Right lobe of liver (tissue), 6 donors: ENCODE measurements around the gene PUM2. TPM values are rescaled to one million over a fixed set of nuclear protein-coding genes. Genes with fewer than 3 reads are reported as not detected.

Source experiments
- ATAC-seq, 4 donors: fragments of 200-7000 bp; cut with Tn5 transposase; one replicate each; pipeline ENCODE4 v1.9.1; 2020; ENCODE audit warnings: mild to moderate bottlenecking in 4 of 4, moderate library complexity in 4 of 4
- DNase-seq, 3 donors: peaks; one replicate each; pipeline ENCODE4 v3.0.0-alpha.2; 2020
- H3K27ac ChIP-seq, 3 donors: fragments of 200-600 bp; one replicate each; pipeline ENCODE4 v1.8.0; 2022
- H3K27me3 ChIP-seq, 2 donors: fragments of 200-600 bp; one replicate each; pipeline ENCODE4 v1.8.0; 2022
- H3K36me3 ChIP-seq, 4 donors: fragments of 200-600 bp; sonication (generic) in 1 of 4; one replicate each; pipeline versions ENCODE4 v1.5.1 to v1.8.0; 2017 to 2022; ENCODE audit warnings: control low read depth in 1 of 4
- H3K4me1 ChIP-seq, 4 donors: fragments of 200-600 bp; sonication (generic) in 1 of 4; one replicate each; pipeline versions ENCODE4 v1.5.1 to v1.8.0; 2017 to 2022; ENCODE audit warnings: control low read depth in 1 of 4
- H3K4me3 ChIP-seq, 3 donors: fragments of 200-600 bp; one replicate each; pipeline ENCODE4 v1.8.0; 2022
- H3K9me3 ChIP-seq, 4 donors: fragments of 200-600 bp; sonication (generic) in 1 of 4; one replicate each; pipeline versions ENCODE4 v1.5.1 to v1.8.0; 2017 to 2022; ENCODE audit warnings: control low read depth in 1 of 4
- CTCF ChIP-seq, 4 donors: fragments of 200-600 bp in 3 of 4; fragments of 450-650 bp in 1 of 4; IDR thresholded peaks; one replicate each; pipeline versions ENCODE4 v1.5.1 to v1.8.0; 2016 to 2022; ENCODE audit warnings: antibody characterized with exemption in 4 of 4, mild to moderate bottlenecking in 2 of 4
- POLR2A ChIP-seq: fragments of 450-650 bp; IDR thresholded peaks from one replicate; pipeline ENCODE4 v1.6.1; 2017; ENCODE audit warnings: antibody characterized with exemption, mild to moderate bottlenecking
- WGBS: methylation state at CpG from one replicate; pipeline ENCODE4 v1.1.6; 2018; ENCODE audit warnings: low coverage, low lambda C conversion rate; ENCODE audit not compliant: insufficient coverage; ENCODE audit errors: missing lambda C conversion rate; 5-methylcytosine and 5-hydroxymethylcytosine counted together
- intact Hi-C, 2 donors: fragments of 100-400 bp; cut with DNase I; formaldehyde crosslinking; loops; one replicate each; pipeline versions ENCODE4 v1.11.2 to v1.14.1; 2022
- total RNA-seq, 6 experiments: library from RNA; depleted of rRNA in 2 of 6; stranded (reverse); fragments of >200 nt in 2 of 6; fragmentation: NEBNext Ultra II Directional in 3 of 6; extraction: Animal tissue kit (Norgen Biotek cat#: 25700) in 3 of 6; gene quantifications; one replicate each; pipeline versions ENCODE4 v1.1.0 to v1.2.4, GENCODE V29; 2016 to 2023
- donor health status: DM: no; HTN: yes; CAD: no.
- donor health status: DM: no; HTN: no; CAD: no.
- donor health status: DM: no; HTN: no; CAD: no.
- donor health status: DM: no; HTN: yes; CAD: no.
- donor health status: DM: no; HTN: yes; CAD: no.

PUM2 gene
- total RNA-seq, 6 experiments from 2014 or later: 31.3 to 62.2 (median 51.5) TPM

- Histone ChIP-seq H3K4me1 (peaks cover 0 to 96% (median 42%) of the 10 kb centered on the region in 4 donors), H3K27ac (peak overlapping the region; percentile 90 to 99 (median 98)), H3K4me3 (peak overlapping the region in 2 of 3 donors; percentile 18 to 19), H3K36me3 (no peaks in the 10 kb centered on the region), H3K27me3 (no peaks in the 10 kb centered on the region), H3K9me3 (no peaks in the 10 kb centered on the region)
- intact Hi-C loops: no loop called here
- ATAC-seq (peak in 1 of 4 donors; percentile 0), DNase-seq (no peak)
- WGBS: no CpG with 5 or more reads among the region's 2 CpGs
- no peak for TF ChIP-seq POLR2A
- no peak for TF ChIP-seq CTCF (IDR thresholded peaks at IDR 0.05)
These were observed 136.0 kb downstream of the PUM2 start for GRCh38 chr2:20214566-20215182.

- TF ChIP-seq CTCF (IDR thresholded peaks at IDR 0.05) (no peak), POLR2A (peak; percentile 44)
- peak; percentile 70 to 92 (median 85) for DNase-seq
- intact Hi-C loops: no loop called here
- 32% methylated on average over 8 of the region's 9 CpGs for WGBS
- Histone ChIP-seq H3K4me1 (peaks cover 0 to 97% (median 42%) of the 10 kb centered on the region in 4 donors), H3K9me3 (no peaks in the 10 kb centered on the region), H3K36me3 (no peaks in the 10 kb centered on the region), H3K4me3 (peak overlapping the region in 2 of 3 donors; percentile 10 to 26), H3K27me3 (no peaks in the 10 kb centered on the region), H3K27ac (peak overlapping the region; percentile 90 to 99 (median 98))
- ATAC-seq: peak; percentile 22 to 61 (median 34)
These were observed 136.7 kb downstream of the PUM2 start for GRCh38 chr2:20213651-20214565.

GRCh38 chr2:20212871-20213503, 137.7 kb downstream of the PUM2 start:
- intact Hi-C loops: no loop called here
- Histone ChIP-seq H3K4me3 (peak overlapping the region in 2 of 3 donors; percentile 10 to 26), H3K9me3 (no peaks in the 10 kb centered on the region), H3K4me1 (peaks cover 0 to 99% (median 40%) of the 10 kb centered on the region in 4 donors), H3K27ac (peak overlapping the region; percentile 90 to 99 (median 98)), H3K27me3 (no peaks in the 10 kb centered on the region), H3K36me3 (no peaks in the 10 kb centered on the region)
- WGBS: 40% methylated on average over 1 of the region's 16 CpGs
- peak; percentile 77 to 93 (median 88) for DNase-seq
- TF ChIP-seq POLR2A (peak; percentile 68), CTCF (IDR thresholded peaks at IDR 0.05) (no peak)
- peak; percentile 19 to 47 (median 30) for ATAC-seq

GRCh38 chr2:20212459-20212870, 138.2 kb downstream of the PUM2 start:
- Histone ChIP-seq H3K4me3 (peak overlapping the region in 2 of 3 donors; percentile 1 to 7), H3K9me3 (no peaks in the 10 kb centered on the region), H3K36me3 (no peaks in the 10 kb centered on the region), H3K27ac (peak overlapping the region; percentile 90 to 99 (median 98)), H3K27me3 (no peaks in the 10 kb centered on the region), H3K4me1 (peaks cover 0 to 99% (median 38%) of the 10 kb centered on the region in 4 donors)
- no peak for TF ChIP-seq POLR2A
- TF ChIP-seq CTCF (IDR thresholded peaks at IDR 0.05): no peak
- 0% methylated on average over 2 of the region's 11 CpGs for WGBS
- DNase-seq: peak in 1 of 3 donors; percentile 36
- no peak for ATAC-seq
- intact Hi-C loops: no loop called here
